GM12878 (cell line): ENCODE data around the gene NIPAL3. TPM values are rescaled to one million over a fixed set of nuclear protein-coding genes. Genes with fewer than 3 reads are reported as not detected.
A peak's percentile ranks its signal among the peaks of the same experiment; 100 is the strongest.

Experiments used
- ATAC-seq: fragments of 200-7000 bp; cut with Tn5 transposase; 3 replicates; pipeline ENCODE4 v1.9.1; 2020; ENCODE audit warnings: mild to moderate bottlenecking, moderate library complexity
- BruUV-seq: library from RNA; stranded (reverse); fragments of 400-500 nt; replicated peaks from 2 replicates; lab custom pipeline; 2021; lab: Mats Ljungman, UMichigan
- CTCF ChIA-PET: fragments of 300-600 bp; sonication (Branson Sonifier 250); formaldehyde crosslinking; extraction: SDS; loops from one replicate; lab custom pipeline; 2021; ENCODE audit warnings: inconsistent platforms; lab: Yijun Ruan, JAX
- POLR2A ChIA-PET: fragments of 350-600 bp; formaldehyde crosslinking; extraction: SDS; loops from one replicate; lab custom pipeline; 2021; ENCODE audit warnings: inconsistent platforms; lab: Charles Lee
- RAD21 ChIA-PET: fragments of 300-600 bp; sonication (Branson Sonifier 250); formaldehyde crosslinking; loops from one replicate; lab custom pipeline; 2023; ENCODE audit warnings: antibody characterized with exemption; ENCODE audit not compliant: unreplicated experiment; lab: Charles Lee
- SMC1A ChIA-PET: fragments of 300-600 bp; sonication (Branson Sonifier 250); formaldehyde crosslinking; loops from one replicate; lab custom pipeline; 2023; ENCODE audit not compliant: unreplicated experiment, uncharacterized antibody; lab: Charles Lee
- DNase-seq: peaks from one replicate; pipeline ENCODE4 v3.0.0-alpha.2; 2011; ENCODE audit warnings: low read depth, low spot score
- FAIRE-seq: peaks from 3 replicates; lab custom pipeline; 2011; peaks lifted over from hg19 to GRCh38; lab: Jason Lieb, UNC
- H2AFZ ChIP-seq: 2 replicates; pipeline ENCODE4 v1.6.0; 2011; ENCODE audit warnings: low read depth, low read length, control low read depth; ENCODE audit not compliant: control insufficient read depth
- H3K27ac ChIP-seq: 2 replicates; pipeline ENCODE4 v1.5.1; 2011; ENCODE audit warnings: control low read depth; ENCODE audit not compliant: control insufficient read depth, insufficient read depth
- H3K27me3 ChIP-seq, 2 experiments: replicated peaks in 1 of 2; 2 replicates each; pipeline versions ENCODE4 v1.6.0 to v1.6.1; 2011; ENCODE audit warnings: low read length in 1 of 2; ENCODE audit not compliant: control insufficient read depth in 2 of 2, insufficient read depth in 2 of 2
- H3K36me3 ChIP-seq, 2 experiments: 2 replicates each; pipeline ENCODE4 v1.5.1; 2011; ENCODE audit warnings: low read length in 1 of 2; ENCODE audit not compliant: control insufficient read depth in 2 of 2, insufficient read depth in 2 of 2
- H3K4me1 ChIP-seq: 2 replicates; pipeline ENCODE4 v1.6.1; 2011; ENCODE audit warnings: mild to moderate bottlenecking, low read length, moderate library complexity, mixed read lengths; ENCODE audit not compliant: control insufficient read depth, insufficient read depth
- H3K4me2 ChIP-seq: 2 replicates; pipeline ENCODE4 v1.6.0; 2011; ENCODE audit warnings: control low read depth; ENCODE audit not compliant: control insufficient read depth, insufficient read depth
- H3K4me3 ChIP-seq: fragments of 200-600 bp; sonication (generic); 2 replicates; pipeline ENCODE4 v1.5.1; 2016
- H3K79me2 ChIP-seq: 2 replicates; pipeline ENCODE4 v1.6.0; 2011; ENCODE audit warnings: low read length; ENCODE audit not compliant: control insufficient read depth, insufficient read depth
- H3K9ac ChIP-seq: 2 replicates; pipeline ENCODE4 v1.8.0; 2011; ENCODE audit warnings: low read length, control low read depth, mixed read lengths; ENCODE audit not compliant: control insufficient read depth, insufficient read depth
- H3K9me3 ChIP-seq: replicated peaks from 3 replicates; pipeline ENCODE4 v1.5.1; 2011; ENCODE audit warnings: mild to moderate bottlenecking, low read length; ENCODE audit not compliant: control insufficient read depth, insufficient read depth
- H4K20me1 ChIP-seq: 2 replicates; pipeline ENCODE4 v1.6.0; 2011; ENCODE audit not compliant: control insufficient read depth, insufficient read depth
- BCL3 ChIP-seq: IDR thresholded peaks from 2 replicates; pipeline ENCODE4 v1.6.1; 2011; ENCODE audit warnings: borderline replicate concordance, low read depth, mild to moderate bottlenecking, moderate library complexity, low read length; ENCODE audit not compliant: insufficient read depth, poor library complexity, severe bottlenecking
- CBX3 ChIP-seq: fragments of 200-600 bp; sonication (generic); IDR thresholded peaks from 2 replicates; pipeline ENCODE4 v1.6.1; 2016; ENCODE audit warnings: low read depth, borderline replicate concordance
- CHD1 ChIP-seq: IDR thresholded peaks from 2 replicates; pipeline ENCODE4 v1.6.1; 2012; ENCODE audit warnings: low read depth, low read length, improper control_type of control experiment
- EZH2 ChIP-seq: IDR thresholded peaks from 2 replicates; pipeline ENCODE4 v1.6.1; 2012; ENCODE audit warnings: low read depth, mild to moderate bottlenecking, control low read depth, inconsistent platforms, low read length, borderline replicate concordance; ENCODE audit not compliant: control insufficient read depth
- FOXM1 ChIP-seq: IDR thresholded peaks from 2 replicates; pipeline ENCODE4 v1.6.1; 2012; ENCODE audit warnings: low read depth, mild to moderate bottlenecking, inconsistent platforms, low read length, moderate library complexity
- MEF2B ChIP-seq: fragments of 450-650 bp; IDR thresholded peaks from 2 replicates; pipeline ENCODE4 v1.6.1; 2018; ENCODE audit warnings: mild to moderate bottlenecking, moderate library complexity; ENCODE audit not compliant: partially characterized antibody, poor library complexity, severe bottlenecking
- MTA2 ChIP-seq: fragments of 450-650 bp; IDR thresholded peaks from 2 replicates; pipeline ENCODE4 v1.6.1; 2016; ENCODE audit warnings: low read depth, mild to moderate bottlenecking, moderate library complexity
- MYB ChIP-seq: fragments of 150-350 bp; IDR thresholded peaks from 2 replicates; pipeline ENCODE4 v1.6.1; 2014; ENCODE audit warnings: mild to moderate bottlenecking, low read depth, low read length, borderline replicate concordance
- NFXL1 ChIP-seq: fragments of 450-650 bp; IDR thresholded peaks from 2 replicates; pipeline ENCODE4 v1.6.1; 2017; ENCODE audit warnings: antibody characterized with exemption, mild to moderate bottlenecking, borderline replicate concordance
- NRF1 ChIP-seq: conservative IDR thresholded peaks from 2 replicates; pipeline ENCODE4 v1.6.1; 2011; ENCODE audit warnings: mild to moderate bottlenecking, low read depth, low read length, improper control_type of control experiment
- POLR2AphosphoS5 ChIP-seq: IDR thresholded peaks from 2 replicates; pipeline ENCODE4 v1.6.1; 2011; ENCODE audit warnings: mild to moderate bottlenecking, low read length, inconsistent platforms
- RBBP5 ChIP-seq: fragments of 200-600 bp; sonication (generic); conservative IDR thresholded peaks from 2 replicates; pipeline ENCODE4 v1.6.1; 2016
- RELA ChIP-seq: fragments of 450-650 bp; IDR thresholded peaks from 2 replicates; pipeline ENCODE4 v1.8.0; 2014; ENCODE audit warnings: borderline replicate concordance; ENCODE audit not compliant: partially characterized antibody
- RUNX3 ChIP-seq: IDR thresholded peaks from 2 replicates; pipeline ENCODE4 v1.6.1; 2012; ENCODE audit warnings: low read length, inconsistent platforms
- SPI1 ChIP-seq: IDR thresholded peaks from 2 replicates; pipeline ENCODE4 v1.6.1; 2011; ENCODE audit warnings: low read depth, mild to moderate bottlenecking, low read length, moderate library complexity, borderline replicate concordance; ENCODE audit not compliant: insufficient read depth
- TCF7 ChIP-seq: IDR thresholded peaks from 2 replicates; pipeline ENCODE4 v1.6.1; 2014; ENCODE audit warnings: antibody characterized with exemption, borderline replicate concordance
- WRNIP1 ChIP-seq: IDR thresholded peaks from 2 replicates; pipeline ENCODE4 v1.6.1; 2011; ENCODE audit warnings: low read depth, low read length, improper control_type of control experiment, borderline replicate concordance
- ZNF274 ChIP-seq: IDR thresholded peaks from one replicate; pipeline ENCODE4 v1.8.0; 2011; ENCODE audit not compliant: insufficient read length, insufficient read depth
- ZNF622 ChIP-seq: fragments of 450-650 bp; IDR thresholded peaks from 2 replicates; pipeline ENCODE4 v1.6.1; 2017; ENCODE audit warnings: mild to moderate bottlenecking, inconsistent platforms
- ZSCAN29 ChIP-seq: fragments of 450-650 bp; IDR thresholded peaks from 2 replicates; pipeline ENCODE4 v1.6.1; 2017; ENCODE audit warnings: mild to moderate bottlenecking, moderate library complexity
- ZZZ3 ChIP-seq: IDR thresholded peaks from 2 replicates; pipeline ENCODE4 v1.6.1; 2011; ENCODE audit warnings: low read depth; ENCODE audit not compliant: control insufficient read depth, insufficient read length
- WGBS: methylation state at CpG from one replicate; pipeline ENCODE4 v1.1.6; 2016; ENCODE audit warnings: low lambda C conversion rate; ENCODE audit not compliant: insufficient replicate concordance, insufficient coverage; ENCODE audit errors: missing lambda C conversion rate; 5-methylcytosine and 5-hydroxymethylcytosine counted together
- in situ Hi-C: fragments of 300-500 bp; cut with MboI; formaldehyde crosslinking; loops from 9 replicates; pipeline ENCODE4 v1.14.3; 2018; ENCODE audit warnings: mixed read lengths
- intact Hi-C: fragments of 100-400 bp; cut with micrococcal nuclease; formaldehyde crosslinking; loops from one replicate; pipeline ENCODE4 v1.14.2; 2022; ENCODE audit not compliant: unreplicated experiment
- polyA plus RNA-seq, 11 experiments: library from polyadenylated mRNA; depleted of rRNA in 4 of 11; unstranded in 6 of 11; stranded (reverse) in 5 of 11; fragments of >200 nt; fragmentation: Nextera tagmentation in 4 of 11; fragmentation: Illumina TruSeq in 1 of 11; extraction: Ambion mirVana in 4 of 11; extraction: Trizol in 1 of 11; gene quantifications; 1 replicate in 1 of 11; 2 replicates in 10 of 11; pipeline versions ENCODE4 v1.2.1 to v1.2.3, GENCODE V29; 2011 to 2016; ENCODE audit warnings: inconsistent platforms in 2 of 11, missing spikeins in 2 of 11, low read depth in 1 of 11
- total RNA-seq, 4 experiments: library from RNA; depleted of rRNA in 3 of 4; stranded (reverse); fragments of >200 nt in 3 of 4; fragmentation: Illumina TruSeq in 1 of 4; extraction: Trizol in 1 of 4; gene quantifications; 2 replicates each; pipeline versions ENCODE4 v1.2.1 to v1.2.3, GENCODE V29; 2013 to 2021

The NIPAL3 gene
- total and polyA plus RNA-seq, 10 of the 15 experiments (the other 5 are each of a cell fraction or from before 2014, with no cell fraction given), result 2.1 to 9.4 (median 4.2) TPM

- TF ChIP-seq MYB (no peak), CBX3 (no peak)
Observed at GRCh38 chr1:24452922-24453485, 37.4 kb downstream of the NIPAL3 start (continued).

DNA sequence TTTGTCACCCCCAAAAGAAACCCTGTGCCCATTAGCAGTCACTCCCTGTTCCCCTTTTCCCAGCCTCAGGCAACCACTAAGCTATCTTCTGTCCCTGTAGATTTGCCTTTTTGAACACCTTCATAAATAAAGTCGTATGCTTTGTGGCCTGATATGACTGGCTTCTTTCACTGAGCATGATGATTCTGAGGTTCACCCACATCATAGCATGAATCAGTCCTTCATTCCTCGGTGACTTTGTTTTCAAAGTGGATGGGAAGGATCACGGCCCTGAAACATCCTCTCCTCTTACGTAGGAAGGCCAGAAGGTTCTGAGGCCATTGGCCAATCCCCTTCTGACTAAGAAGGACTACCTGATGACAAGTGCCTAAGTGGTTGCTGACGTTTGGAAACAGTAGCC lies 39.1 kb downstream of the NIPAL3 start:
- no peak for DNase-seq
- ChIA-PET RAD21 (interaction anchor here (0.5 kb wide), 1 partner anchor 47 kb away, joined by 3 read pairs; no protein-coding TSS in a partner anchor), SMC1A (no interaction called here), POLR2A (no interaction called here), CTCF (interaction anchor here (0.7 to 1.3 kb wide), 2 partner anchors 64 to 256 kb away, joined by 4 to 5 read pairs; no protein-coding TSS in a partner anchor)
- H4K20me1 ChIP-seq, result no peaks in the 10 kb centered on the region
- H3K4me2 ChIP-seq, result no peak overlapping the region
- no TSS peak for BruUV-seq
- ATAC-seq, result no peak
- H3K27ac ChIP-seq, result no peak overlapping the region
- H3K36me3 ChIP-seq, result peaks cover 0 to 5% of the 10 kb centered on the region in 2 experiments; a peak in 3 of 4 replicates
- H2AFZ ChIP-seq, result no peak overlapping the region
- in situ Hi-C loops, result no loop called here
- no peaks in the 10 kb centered on the region for H3K79me2 ChIP-seq
- intact Hi-C loops, result no loop called here
- no peaks in the 10 kb centered on the region for H3K9me3 ChIP-seq
- H3K27me3 ChIP-seq, result no peaks in the 10 kb centered on the region
- H3K4me3 ChIP-seq, result no peak overlapping the region
- WGBS, result 51% methylated on average over 5 of the region's 5 CpGs
- no peak overlapping the region for H3K9ac ChIP-seq
- FAIRE-seq, result no peak
- 0 out of 2 replicates have a peak, but pooled peaks cover 3% of the 10 kb centered on the region for H3K4me1 ChIP-seq
- no peak for TF ChIP-seq ZZZ3
- peak; percentile 52; the same call in 1 of the 2 replicates for TF ChIP-seq MTA2
- TF ChIP-seq TCF7, result no peak
- TF ChIP-seq POLR2AphosphoS5, result no peak
- no peak for TF ChIP-seq RBBP5
- no peak for TF ChIP-seq EZH2
- TF ChIP-seq ZSCAN29, result no peak
- TF ChIP-seq FOXM1, result no peak
- TF ChIP-seq MEF2B, result peak; percentile 33
- TF ChIP-seq WRNIP1, result no peak
- TF ChIP-seq ZNF622, result no peak
- TF ChIP-seq CHD1, result no peak
- no peak for TF ChIP-seq ZNF274
- TF ChIP-seq CBX3, result no peak
- no peak for TF ChIP-seq NRF1
- TF ChIP-seq SPI1, result peak; percentile 75; the same call in 1 of the 2 replicates
- TF ChIP-seq BCL3, result no peak
- TF ChIP-seq RELA, result no peak
- TF ChIP-seq RUNX3, result peak; percentile 19; the same call in 1 of the 2 replicates
- TF ChIP-seq NFXL1, result no peak
